HCT116 (cell line): Measurements from ENCODE around the gene CACNA2D2. TPM values are rescaled to one million over a fixed set of nuclear protein-coding genes. Genes with fewer than 3 reads are reported as not detected.

Source experiments
- ATAC-seq: fragments of 200-7000 bp; cut with Tn5 transposase; 2 replicates; pipeline ENCODE4 v1.9.1; 2020; ENCODE audit warnings: mild to moderate bottlenecking, moderate library complexity
- BruUV-seq: library from RNA; stranded (reverse); fragments of 400-500 nt; replicated peaks from 2 replicates; lab custom pipeline; 2021; lab: Mats Ljungman, UMichigan
- CTCF ChIA-PET: fragments of 300-600 bp; sonication (Branson Sonifier 250); formaldehyde crosslinking; loops from one replicate; lab custom pipeline; 2021; ENCODE audit warnings: antibody characterized with exemption; lab: Charles Lee
- POLR2A ChIA-PET: fragments of 300-600, 350-600 bp; sonication (Branson Sonifier 250); formaldehyde crosslinking; loops from one replicate; lab custom pipeline; 2021; ENCODE audit warnings: antibody characterized with exemption; lab: Charles Lee
- RAD21 ChIA-PET, 2 experiments: fragments of 300-600 bp; sonication (Branson Sonifier 250); formaldehyde crosslinking; loops; one replicate each; lab custom pipeline; 2023; ENCODE audit warnings: low total read pairs in 2 of 2; ENCODE audit not compliant: uncharacterized antibody in 2 of 2, unreplicated experiment in 2 of 2, low non-redundant PET in 1 of 2; lab: Charles Lee
- DNase-seq: peaks from one replicate; pipeline ENCODE4 v3.0.0-alpha.2; 2010; ENCODE audit warnings: low read depth, low spot score
- H2AFZ ChIP-seq: fragments of 200-600 bp; shearing (Covaris generic), sonication (generic); 2 replicates; pipeline ENCODE4 v1.6.1; 2017; ENCODE audit warnings: low read depth, mixed run types, mixed read lengths, antibody characterized with exemption, low read length; ENCODE audit not compliant: poor library complexity, severe bottlenecking
- H3K27ac ChIP-seq: 2 replicates; pipeline ENCODE4 v1.5.1; 2012; ENCODE audit warnings: low read depth, low read length
- H3K27me3 ChIP-seq: fragments of 200-600 bp; sonication (generic); 2 replicates; pipeline ENCODE4 v1.6.1; 2016; ENCODE audit warnings: mixed run types, low read length, mixed read lengths; ENCODE audit not compliant: insufficient read depth
- H3K36me3 ChIP-seq, 2 experiments: fragments of 200-500 bp in 1 of 2; fragments of 200-600 bp in 1 of 2; sonication (Bioruptor generic) in 1 of 2; sonication (generic) in 1 of 2; 2 replicates each; pipeline versions ENCODE4 v1.5.1 to v1.6.1; 2014 to 2016; ENCODE audit warnings: low read length in 2 of 2, inconsistent platforms in 1 of 2, mixed read lengths in 1 of 2, mixed run types in 1 of 2; ENCODE audit not compliant: insufficient read depth in 2 of 2, control insufficient read depth in 1 of 2
- H3K4me1 ChIP-seq, 2 experiments: fragments of 200-600 bp in 1 of 2; sonication (generic) in 1 of 2; 2 replicates each; pipeline versions ENCODE4 v1.5.1 to v1.6.1; 2012 to 2017; ENCODE audit warnings: low read length in 2 of 2, inconsistent platforms in 1 of 2, mild to moderate bottlenecking in 1 of 2, mixed read lengths in 1 of 2, mixed run types in 1 of 2, moderate library complexity in 1 of 2; ENCODE audit not compliant: insufficient read depth in 2 of 2, control insufficient read depth in 1 of 2
- H3K4me2 ChIP-seq: fragments of 200-600 bp; sonication (generic); 2 replicates; pipeline ENCODE4 v1.6.1; 2017; ENCODE audit warnings: mixed run types, low read length, mixed read lengths
- H3K4me3 ChIP-seq, 2 experiments: fragments of 200-600 bp in 1 of 2; sonication (generic) in 1 of 2; replicated peaks in 1 of 2; 2 replicates each; pipeline ENCODE4 v1.5.1; 2011 to 2016; ENCODE audit warnings: low read length in 2 of 2, control low read depth in 1 of 2, low read depth in 1 of 2, mild to moderate bottlenecking in 1 of 2, mixed read lengths in 1 of 2, mixed run types in 1 of 2
- H3K79me2 ChIP-seq: fragments of 200-600 bp; sonication (generic); 2 replicates; pipeline ENCODE4 v1.6.1; 2017; ENCODE audit warnings: mild to moderate bottlenecking, mixed run types, low read length, moderate library complexity, mixed read lengths; ENCODE audit not compliant: insufficient read depth
- H3K9ac ChIP-seq: fragments of 200-600 bp; sonication (generic); 2 replicates; pipeline ENCODE4 v1.6.1; 2016; ENCODE audit warnings: low read length, mixed read lengths
- H3K9me2 ChIP-seq: fragments of 200-600 bp; sonication (generic), shearing (Covaris generic); 2 replicates; pipeline ENCODE4 v1.6.1; 2017; ENCODE audit warnings: mixed run types, mild to moderate bottlenecking, moderate library complexity; ENCODE audit not compliant: insufficient read depth
- H3K9me3 ChIP-seq, 2 experiments: fragments of 200-500 bp in 1 of 2; fragments of 200-600 bp in 1 of 2; sonication (Bioruptor generic) in 1 of 2; sonication (generic) in 1 of 2; 2 replicates each; pipeline ENCODE4 v1.6.1; 2014 to 2017; ENCODE audit warnings: low read length in 2 of 2, mixed read lengths in 2 of 2, inconsistent platforms in 1 of 2, low read depth in 1 of 2, mild to moderate bottlenecking in 1 of 2, mixed run types in 1 of 2, moderate library complexity in 1 of 2; ENCODE audit not compliant: control insufficient read depth in 1 of 2, insufficient read depth in 1 of 2
- H4K20me1 ChIP-seq: fragments of 200-600 bp; sonication (generic), shearing (Covaris generic); 2 replicates; pipeline ENCODE4 v1.6.1; 2017; ENCODE audit warnings: mixed run types, mild to moderate bottlenecking, moderate library complexity; ENCODE audit not compliant: insufficient read depth
- CBX3 ChIP-seq: IDR thresholded peaks from 2 replicates; pipeline ENCODE4 v1.6.1; 2012; ENCODE audit warnings: low read depth
- EGR1 ChIP-seq: IDR thresholded peaks from 2 replicates; pipeline ENCODE4 v1.6.1; 2012; ENCODE audit warnings: low read depth
- EZH2 ChIP-seq: fragments of 200-600 bp; sonication (generic); IDR thresholded peaks from 2 replicates; pipeline ENCODE4 v1.6.1; 2017; ENCODE audit warnings: antibody characterized with exemption, mixed run types
- EZH2phosphoT487 ChIP-seq: fragments of 200-600 bp; IDR thresholded peaks from 2 replicates; pipeline ENCODE4 v1.6.1; 2018; ENCODE audit warnings: antibody characterized with exemption, borderline replicate concordance
- FOSL1 ChIP-seq: IDR thresholded peaks from 2 replicates; pipeline ENCODE4 v1.6.1; 2012; ENCODE audit warnings: low read depth
- JUND ChIP-seq: IDR thresholded peaks from 2 replicates; pipeline ENCODE4 v1.6.1; 2012
- POLR2A ChIP-seq: IDR thresholded peaks from 2 replicates; pipeline ENCODE4 v1.7.0; 2011; ENCODE audit warnings: borderline replicate concordance; ENCODE audit not compliant: insufficient read depth, insufficient read length; ENCODE audit errors: extremely low read depth
- POLR2AphosphoS5 ChIP-seq: IDR thresholded peaks from 2 replicates; pipeline ENCODE4 v1.6.1; 2011; ENCODE audit warnings: mild to moderate bottlenecking, low read depth, low read length, moderate library complexity
- RAD21 ChIP-seq: IDR thresholded peaks from 2 replicates; pipeline ENCODE4 v1.6.1; 2012; ENCODE audit warnings: low read depth, mild to moderate bottlenecking
- SIN3A ChIP-seq: IDR thresholded peaks from 2 replicates; pipeline ENCODE4 v1.6.1; 2012; ENCODE audit warnings: low read depth
- SRF ChIP-seq: IDR thresholded peaks from 2 replicates; pipeline ENCODE4 v1.6.1; 2012; ENCODE audit warnings: low read depth
- YY1 ChIP-seq: IDR thresholded peaks from 2 replicates; pipeline ENCODE4 v1.6.1; 2011; ENCODE audit warnings: low read length, low read depth, moderate library complexity, mild to moderate bottlenecking; ENCODE audit not compliant: insufficient replicate concordance; ENCODE audit errors: extremely low read depth
- ZNF274 ChIP-seq: fragments of 200-500 bp; sonication (Bioruptor generic); IDR thresholded peaks from 2 replicates; pipeline ENCODE4 v1.6.1; 2014; ENCODE audit warnings: mild to moderate bottlenecking, low read depth, low read length, inconsistent platforms
- intact Hi-C: fragments of 100-400 bp; cut with micrococcal nuclease; formaldehyde crosslinking; loops from 2 replicates; pipeline ENCODE4 v1.10.0; 2022
- total RNA-seq: library from RNA; stranded (reverse); gene quantifications from one replicate; pipeline ENCODE4 v1.2.1, GENCODE V29; 2021; ENCODE audit not compliant: unreplicated experiment
- TF ChIP-seq, protein P1 (sequence below): IDR thresholded peaks from 2 replicates; pipeline ENCODE4 v1.6.1; 2012
- TF ChIP-seq, protein P2 (sequence below), 3 experiments: fragments of 200-600 bp in 1 of 3; sonication (generic) in 1 of 3; IDR thresholded peaks in 2 of 3; conservative IDR thresholded peaks in 1 of 3; 2 replicates each; pipeline ENCODE4 v1.5.1; 2012 to 2017; ENCODE audit warnings: low read depth in 2 of 3, low read length in 2 of 3, antibody characterized with exemption in 1 of 3, borderline replicate concordance in 1 of 3, control low read depth in 1 of 3, mild to moderate bottlenecking in 1 of 3, mixed read lengths in 1 of 3, mixed run types in 1 of 3, moderate library complexity in 1 of 3; ENCODE audit not compliant: insufficient read depth in 1 of 3
- TF ChIP-seq, protein P3 (sequence below): IDR thresholded peaks from 2 replicates; pipeline ENCODE4 v1.6.1; 2011; ENCODE audit warnings: mild to moderate bottlenecking, low read length, moderate library complexity; ENCODE audit not compliant: insufficient replicate concordance; ENCODE audit errors: extremely low read depth

The CACNA2D2 gene
- total RNA-seq, 1 experiment from 2014 or later: 10.2 TPM

DNA sequence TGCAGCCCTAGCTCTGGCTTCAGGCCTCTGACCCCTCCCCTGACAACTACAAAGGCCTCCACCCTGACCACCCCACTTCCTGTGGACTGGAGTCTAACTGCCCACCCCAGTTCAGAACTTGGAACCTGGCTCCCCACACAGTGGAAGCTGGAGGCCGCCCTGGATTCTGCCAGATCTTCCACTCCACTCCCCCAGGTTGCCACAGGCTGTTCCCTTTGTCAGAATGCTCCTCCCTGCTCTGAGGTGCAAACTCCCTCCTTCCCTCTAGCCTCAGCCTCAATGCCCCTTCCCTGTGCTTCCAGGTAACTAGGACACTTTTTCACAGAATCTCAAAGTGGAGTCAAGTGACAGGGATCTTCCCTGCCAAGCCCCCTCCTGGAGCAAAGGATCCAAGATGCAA, 81.3 kb downstream of the CACNA2D2 start:
- no peak for ATAC-seq
- intact Hi-C loops: no loop called here
- DNase-seq: no peak

DNA sequence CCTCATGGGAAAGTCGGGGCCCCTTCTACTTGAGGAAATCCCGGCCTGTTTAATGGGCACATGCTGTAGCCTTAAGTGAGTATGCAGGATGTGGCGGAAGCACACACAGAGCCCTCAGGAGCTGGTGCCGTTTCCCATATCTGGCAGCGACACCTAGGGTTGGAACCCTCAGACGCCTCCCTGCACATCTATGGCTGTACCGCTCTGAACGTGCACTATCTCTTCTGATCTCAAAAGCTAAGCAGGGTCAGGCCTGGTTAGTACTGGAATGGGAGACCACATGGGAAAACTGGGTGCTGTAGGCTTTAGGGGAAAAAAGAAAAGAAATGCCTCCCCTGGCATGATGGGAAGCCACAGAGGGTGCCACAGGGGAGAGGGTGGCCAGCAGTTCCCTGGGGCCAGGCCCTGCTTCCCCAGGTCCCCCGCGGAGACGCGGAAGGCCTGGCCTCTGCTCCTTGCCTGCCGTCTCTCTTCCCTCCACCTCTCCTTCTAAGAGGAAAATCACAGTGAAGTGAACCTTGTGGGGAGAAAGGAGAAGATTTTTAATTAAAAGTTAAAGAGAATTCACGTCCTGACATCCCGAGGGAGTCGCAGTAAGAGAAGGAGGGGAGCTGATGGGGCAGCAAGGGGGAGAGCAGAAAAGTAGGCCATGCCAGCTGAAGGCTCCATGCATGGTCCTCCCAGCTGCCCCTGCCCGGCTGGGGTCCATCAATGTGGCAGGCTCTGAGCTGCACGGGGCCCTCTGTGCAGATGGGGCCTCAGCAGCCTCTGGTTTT, 83.7 kb downstream of the CACNA2D2 start:
- no peak overlapping the region for H3K4me2 ChIP-seq
- H3K4me1 ChIP-seq: peaks cover 0 to 7% of the 10 kb centered on the region in 2 experiments; a peak in 1 of 4 replicates
- no peaks in the 10 kb centered on the region for H3K36me3 ChIP-seq
- H3K4me3 ChIP-seq: no peak overlapping the region
- no peaks in the 10 kb centered on the region for H4K20me1 ChIP-seq
- ChIA-PET CTCF (no interaction called here), POLR2A (no interaction called here), RAD21 (no interaction called here)
- H3K9me2 ChIP-seq: no peaks in the 10 kb centered on the region
- H3K9ac ChIP-seq: no peak overlapping the region
- no peak overlapping the region for H3K27ac ChIP-seq
- H2AFZ ChIP-seq: no peak overlapping the region
- no TSS peak for BruUV-seq
- ATAC-seq: no peak
- DNase-seq: no peak
- H3K27me3 ChIP-seq: no peaks in the 10 kb centered on the region
- H3K9me3 ChIP-seq: no peaks in the 10 kb centered on the region
- H3K79me2 ChIP-seq: no peaks in the 10 kb centered on the region
- intact Hi-C loops: no loop called here
- TF ChIP-seq SIN3A: no peak
- TF ChIP-seq JUND: no peak
- no peak for TF ChIP-seq EZH2
- no peak for TF ChIP-seq POLR2AphosphoS5
- no peak for TF ChIP-seq POLR2A
- TF ChIP-seq, protein P1, sequence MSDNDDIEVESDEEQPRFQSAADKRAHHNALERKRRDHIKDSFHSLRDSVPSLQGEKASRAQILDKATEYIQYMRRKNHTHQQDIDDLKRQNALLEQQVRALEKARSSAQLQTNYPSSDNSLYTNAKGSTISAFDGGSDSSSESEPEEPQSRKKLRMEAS: no peak
- no peak for TF ChIP-seq YY1
- no peak for TF ChIP-seq EZH2phosphoT487
- TF ChIP-seq ZNF274: no peak
- no peak for TF ChIP-seq EGR1
- TF ChIP-seq, protein P2, sequence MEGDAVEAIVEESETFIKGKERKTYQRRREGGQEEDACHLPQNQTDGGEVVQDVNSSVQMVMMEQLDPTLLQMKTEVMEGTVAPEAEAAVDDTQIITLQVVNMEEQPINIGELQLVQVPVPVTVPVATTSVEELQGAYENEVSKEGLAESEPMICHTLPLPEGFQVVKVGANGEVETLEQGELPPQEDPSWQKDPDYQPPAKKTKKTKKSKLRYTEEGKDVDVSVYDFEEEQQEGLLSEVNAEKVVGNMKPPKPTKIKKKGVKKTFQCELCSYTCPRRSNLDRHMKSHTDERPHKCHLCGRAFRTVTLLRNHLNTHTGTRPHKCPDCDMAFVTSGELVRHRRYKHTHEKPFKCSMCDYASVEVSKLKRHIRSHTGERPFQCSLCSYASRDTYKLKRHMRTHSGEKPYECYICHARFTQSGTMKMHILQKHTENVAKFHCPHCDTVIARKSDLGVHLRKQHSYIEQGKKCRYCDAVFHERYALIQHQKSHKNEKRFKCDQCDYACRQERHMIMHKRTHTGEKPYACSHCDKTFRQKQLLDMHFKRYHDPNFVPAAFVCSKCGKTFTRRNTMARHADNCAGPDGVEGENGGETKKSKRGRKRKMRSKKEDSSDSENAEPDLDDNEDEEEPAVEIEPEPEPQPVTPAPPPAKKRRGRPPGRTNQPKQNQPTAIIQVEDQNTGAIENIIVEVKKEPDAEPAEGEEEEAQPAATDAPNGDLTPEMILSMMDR (IDR thresholded peaks at IDR 0.05 in 2 of 3, conservative IDR thresholded peaks at IDR 0.05 in 1 of 3; ENCODE audit: borderline replicate concordance in 1 of 3, insufficient read depth in 1 of 3, low read depth in 2 of 3, low read length in 2 of 3): no peak
- TF ChIP-seq RAD21: no peak
- no peak for TF ChIP-seq FOSL1
- TF ChIP-seq, protein P3, sequence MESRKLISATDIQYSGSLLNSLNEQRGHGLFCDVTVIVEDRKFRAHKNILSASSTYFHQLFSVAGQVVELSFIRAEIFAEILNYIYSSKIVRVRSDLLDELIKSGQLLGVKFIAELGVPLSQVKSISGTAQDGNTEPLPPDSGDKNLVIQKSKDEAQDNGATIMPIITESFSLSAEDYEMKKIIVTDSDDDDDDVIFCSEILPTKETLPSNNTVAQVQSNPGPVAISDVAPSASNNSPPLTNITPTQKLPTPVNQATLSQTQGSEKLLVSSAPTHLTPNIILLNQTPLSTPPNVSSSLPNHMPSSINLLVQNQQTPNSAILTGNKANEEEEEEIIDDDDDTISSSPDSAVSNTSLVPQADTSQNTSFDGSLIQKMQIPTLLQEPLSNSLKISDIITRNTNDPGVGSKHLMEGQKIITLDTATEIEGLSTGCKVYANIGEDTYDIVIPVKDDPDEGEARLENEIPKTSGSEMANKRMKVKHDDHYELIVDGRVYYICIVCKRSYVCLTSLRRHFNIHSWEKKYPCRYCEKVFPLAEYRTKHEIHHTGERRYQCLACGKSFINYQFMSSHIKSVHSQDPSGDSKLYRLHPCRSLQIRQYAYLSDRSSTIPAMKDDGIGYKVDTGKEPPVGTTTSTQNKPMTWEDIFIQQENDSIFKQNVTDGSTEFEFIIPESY: no peak
- TF ChIP-seq SRF: no peak
- no peak for TF ChIP-seq CBX3

More for the DNA sequence above, 81.3 kb downstream of the CACNA2D2 start:
- Histone ChIP-seq H2AFZ (no peak overlapping the region), H3K4me1 (peaks cover 0 to 7% of the 10 kb centered on the region in 2 experiments; a peak in 1 of 4 replicates), H3K9ac (no peak overlapping the region), H4K20me1 (no peaks in the 10 kb centered on the region), H3K27ac (no peak overlapping the region)
- RAD21 ChIA-PET: no interaction called here
- no peak for TF ChIP-seq SRF
- TF ChIP-seq, all 23 proteins: peak for 0
- Histone ChIP-seq H3K27me3 (no peaks in the 10 kb centered on the region), H3K9me2 (no peaks in the 10 kb centered on the region), H3K36me3 (no peaks in the 10 kb centered on the region), H3K4me3 (no peak overlapping the region), H3K9me3 (no peaks in the 10 kb centered on the region), H3K79me2 (no peaks in the 10 kb centered on the region), H3K4me2 (no peak overlapping the region)
- ChIA-PET POLR2A (no interaction called here), CTCF (interaction anchor here (0.6 kb wide), 1 partner anchor 101 kb away, joined by 3 read pairs; no protein-coding TSS in a partner anchor)
- no TSS peak for BruUV-seq
